Naive thymus-derived CD4-positive, alpha-beta T cell (primary cell): ENCODE measurements around the gene CDK14. TPM values are rescaled to one million over a fixed set of nuclear protein-coding genes. Genes with fewer than 3 reads are reported as not detected.
"Not testable (repeated sequence)": the region's sequence is repeated elsewhere in the genome, so short reads cannot be mapped to it uniquely, and the experiment has no call there.

Experiments
- ATAC-seq: fragments of 150-1000 bp; cut with Tn5 transposase; 2 replicates; pipeline ENCODE4 v1.10.0; 2021; ENCODE audit warnings: mild to moderate bottlenecking, moderate library complexity
- CTCF ChIA-PET: fragments of 350-600 bp; sonication (Branson Sonifier 250); formaldehyde crosslinking; loops from one replicate; lab custom pipeline; 2021; ENCODE audit warnings: antibody characterized with exemption; lab: Charles Lee
- POLR2A ChIA-PET: fragments of 350-600 bp; sonication (Branson Sonifier 250); formaldehyde crosslinking; loops from one replicate; lab custom pipeline; 2021; ENCODE audit warnings: antibody characterized with exemption, inconsistent platforms; lab: Charles Lee
- DNase-seq, 9 donors: peaks; one replicate each; pipeline versions ENCODE4 v3.0.0 to v3.0.0-alpha.2; 2020 to 2022; ENCODE audit warnings: mixed read lengths in 1 of 9
- H3K27ac ChIP-seq: one replicate; pipeline ENCODE4 v1.7.0; 2013; ENCODE audit warnings: mild to moderate bottlenecking, low read depth, low read length, moderate library complexity
- H3K27me3 ChIP-seq, 2 donors: one replicate each; pipeline ENCODE4 v1.7.0; 2013; ENCODE audit warnings: low read length in 2 of 2, mild to moderate bottlenecking in 2 of 2, moderate library complexity in 2 of 2; ENCODE audit not compliant: control insufficient read depth in 2 of 2, insufficient read depth in 2 of 2
- H3K36me3 ChIP-seq, 3 experiments: 1 replicate in 2 of 3; 2 replicates in 1 of 3; pipeline ENCODE4 v1.7.0; 2013; ENCODE audit warnings: low read length in 3 of 3, mild to moderate bottlenecking in 3 of 3, moderate library complexity in 1 of 3; ENCODE audit not compliant: insufficient read depth in 3 of 3, control insufficient read depth in 2 of 3
- H3K4me1 ChIP-seq, 2 donors: one replicate each; pipeline ENCODE4 v1.7.0; 2013; ENCODE audit warnings: low read length in 2 of 2, mild to moderate bottlenecking in 2 of 2, moderate library complexity in 1 of 2; ENCODE audit not compliant: control insufficient read depth in 2 of 2, insufficient read depth in 2 of 2
- H3K4me3 ChIP-seq: 2 replicates; pipeline ENCODE4 v1.7.0; 2013; ENCODE audit warnings: mild to moderate bottlenecking, low read length
- H3K9me3 ChIP-seq, 3 experiments: 1 replicate in 2 of 3; 2 replicates in 1 of 3; pipeline ENCODE4 v1.7.0; 2013; ENCODE audit warnings: low read length in 3 of 3; ENCODE audit not compliant: control insufficient read depth in 2 of 3
- H3K27ac Mint-ChIP-seq, 9 donors: one replicate each; pipeline ENCODE4 v1.8.0; 2020 to 2022; ENCODE audit warnings: mixed read lengths in 9 of 9, mild to moderate bottlenecking in 8 of 9, moderate library complexity in 5 of 9, inconsistent platforms in 2 of 9
- H3K27me3 Mint-ChIP-seq, 5 donors: one replicate each; pipeline ENCODE4 v1.8.0; 2021 to 2022; ENCODE audit warnings: mixed read lengths in 5 of 5, mild to moderate bottlenecking in 1 of 5
- H3K36me3 Mint-ChIP-seq, 5 donors: one replicate each; pipeline ENCODE4 v1.8.0; 2020 to 2022; ENCODE audit warnings: mixed read lengths in 5 of 5, mild to moderate bottlenecking in 3 of 5, inconsistent platforms in 1 of 5
- H3K4me1 Mint-ChIP-seq, 7 donors: one replicate each; pipeline ENCODE4 v1.8.0; 2020 to 2022; ENCODE audit warnings: mixed read lengths in 7 of 7, mild to moderate bottlenecking in 3 of 7, inconsistent platforms in 1 of 7
- H3K4me3 Mint-ChIP-seq, 10 donors: one replicate each; pipeline ENCODE4 v1.8.0; 2020 to 2022; ENCODE audit warnings: mild to moderate bottlenecking in 10 of 10, mixed read lengths in 10 of 10, moderate library complexity in 6 of 10, inconsistent platforms in 2 of 10
- H3K9me3 Mint-ChIP-seq, 11 donors: one replicate each; pipeline ENCODE4 v1.8.0; 2020 to 2022; ENCODE audit warnings: mixed read lengths in 11 of 11, mild to moderate bottlenecking in 4 of 11, inconsistent platforms in 1 of 11, moderate library complexity in 1 of 11
- intact Hi-C, 2 donors: fragments of 100-400 bp; cut with micrococcal nuclease; formaldehyde crosslinking; loops; one replicate each; pipeline ENCODE4 v1.15.1; 2023
- polyA plus RNA-seq, 2 donors: library from polyadenylated mRNA; unstranded; fragments of 300-500 nt; fragmentation: Illumina TruSeq; gene quantifications; one replicate each; pipeline ENCODE4 v1.2.3, GENCODE V29; 2021
- total RNA-seq, 6 experiments: library from RNA in 5 of 6; stranded (reverse) in 5 of 6; gene quantifications; 1 replicate in 5 of 6; 2 replicates in 1 of 6; pipeline ENCODE4 v1.2.3 and lab custom pipeline; 2021 to 2026

CDK14 gene
- total and polyA plus RNA-seq, 7 experiments from 2014 or later: 0.05 to 9.9 (median 0.72) TPM; not detected in 1

- ATAC-seq (no peak), DNase-seq (no peak)
- peaks cover 0 to 8% (median 0%) of the 10 kb centered on the region in 11 donors for H3K9me3 Mint-ChIP-seq
- peaks cover 0 to 15% (median 3%) of the 10 kb centered on the region in 5 donors for H3K27me3 Mint-ChIP-seq
- Histone ChIP-seq H3K27me3 (no peaks in the 10 kb centered on the region), H3K9me3 (no peaks in the 10 kb centered on the region), H3K27ac (no peak overlapping the region), H3K4me3 (no peak overlapping the region), H3K4me1 (no peaks in the 10 kb centered on the region), H3K36me3 (no peaks in the 10 kb centered on the region)
- POLR2A ChIA-PET: no interaction called here
- CTCF ChIA-PET: no interaction called here
- H3K4me1 Mint-ChIP-seq: no peaks in the 10 kb centered on the region
- no peak overlapping the region for H3K4me3 Mint-ChIP-seq
- no peak overlapping the region for H3K27ac Mint-ChIP-seq
- H3K36me3 Mint-ChIP-seq: no peaks in the 10 kb centered on the region
- intact Hi-C loops: no loop called here
Observed at GRCh38 chr7:90749262-90749661, 153.1 kb downstream of the CDK14 start.

GRCh38 chr7:90749774-90750173 lies 153.7 kb downstream of the CDK14 start:
- no peaks in the 10 kb centered on the region for H3K27me3 ChIP-seq
- no peak overlapping the region for H3K27ac ChIP-seq
- no peak overlapping the region for H3K4me3 Mint-ChIP-seq
- ChIA-PET CTCF (interaction anchor here (0.7 kb wide), 1 partner anchor 656 kb away, joined by 3 read pairs; no protein-coding TSS in a partner anchor), POLR2A (no interaction called here)
- no peaks in the 10 kb centered on the region for H3K36me3 Mint-ChIP-seq
- H3K9me3 ChIP-seq: no peaks in the 10 kb centered on the region
- H3K36me3 ChIP-seq: no peaks in the 10 kb centered on the region
- no peak overlapping the region for H3K4me3 ChIP-seq
- no peaks in the 10 kb centered on the region for H3K4me1 Mint-ChIP-seq
- H3K27ac Mint-ChIP-seq: no peak overlapping the region
- peaks cover 0 to 15% (median 3%) of the 10 kb centered on the region in 5 donors for H3K27me3 Mint-ChIP-seq
- ATAC-seq: no peak
- DNase-seq: no peak
- no peaks in the 10 kb centered on the region for H3K4me1 ChIP-seq
- H3K9me3 Mint-ChIP-seq: peaks cover 0 to 7% (median 0%) of the 10 kb centered on the region in 11 donors
- intact Hi-C loops: no loop called here

DNA sequence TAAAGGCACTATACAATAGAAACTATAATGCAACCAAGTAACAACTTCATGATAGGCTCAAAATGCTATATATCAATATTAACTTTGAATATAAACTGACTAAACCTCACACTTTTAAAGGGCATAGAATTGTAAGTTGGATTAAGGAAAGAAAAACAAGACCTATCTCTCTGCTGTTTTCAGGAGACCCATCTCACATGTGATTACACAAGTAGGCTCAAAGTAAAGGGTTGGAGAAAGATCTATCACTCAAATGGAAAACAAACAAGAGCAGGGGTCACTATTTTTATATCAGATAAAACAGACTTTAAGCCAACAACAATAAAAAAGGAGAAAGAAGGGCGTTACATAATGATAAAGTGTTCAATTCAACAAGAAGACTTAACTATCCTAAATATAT lies 155.5 kb downstream of the CDK14 start:
- H3K27me3 ChIP-seq: no peaks in the 10 kb centered on the region
- H3K4me3 Mint-ChIP-seq: no peak overlapping the region
- H3K27me3 Mint-ChIP-seq: peaks cover 0 to 15% (median 0%) of the 10 kb centered on the region in 5 donors
- H3K4me1 ChIP-seq: no peaks in the 10 kb centered on the region
- DNase-seq (no peak), ATAC-seq (no peak)
- ChIA-PET CTCF (no interaction called here), POLR2A (no interaction called here)
- no peaks in the 10 kb centered on the region for H3K9me3 ChIP-seq
- H3K4me3 ChIP-seq: no peak overlapping the region
- H3K27ac ChIP-seq: no peak overlapping the region
- H3K36me3 Mint-ChIP-seq: no peaks in the 10 kb centered on the region
- H3K36me3 ChIP-seq: no peaks in the 10 kb centered on the region
- no peaks in the 10 kb centered on the region for H3K4me1 Mint-ChIP-seq
- intact Hi-C loops: no loop called here
- H3K27ac Mint-ChIP-seq: no peak overlapping the region
- H3K9me3 Mint-ChIP-seq: peaks cover 0 to 7% (median 0%) of the 10 kb centered on the region in 11 donors

DNA sequence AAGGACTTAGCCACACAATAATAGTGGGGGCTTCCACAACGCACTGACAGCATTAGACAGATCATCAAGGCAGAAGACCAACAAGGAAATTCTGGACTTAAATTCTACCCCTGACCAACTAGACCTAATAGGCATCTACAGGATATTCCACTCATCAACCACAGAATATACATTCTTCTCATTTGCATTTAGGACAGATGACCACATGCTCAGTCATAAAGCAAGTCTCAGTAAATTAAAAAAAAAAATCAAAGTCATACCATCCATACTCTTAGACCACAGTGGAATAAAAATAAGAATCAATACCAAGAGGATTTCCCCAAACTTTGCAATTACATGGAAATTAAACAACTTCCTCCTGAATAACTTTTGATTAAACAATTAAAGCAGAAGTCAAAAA lies 155.9 kb downstream of the CDK14 start:
- Histone ChIP-seq H3K27me3 (no peaks in the 10 kb centered on the region), H3K9me3 (no peaks in the 10 kb centered on the region), H3K27ac (no peak overlapping the region), H3K36me3 (no peaks in the 10 kb centered on the region), H3K4me3 (no peak overlapping the region), H3K4me1 (no peaks in the 10 kb centered on the region)
- Mint-ChIP-seq H3K4me1 (no peaks in the 10 kb centered on the region), H3K4me3 (no peak overlapping the region), H3K27ac (no peak overlapping the region), H3K27me3 (peaks cover 0 to 15% (median 0%) of the 10 kb centered on the region in 5 donors), H3K36me3 (no peaks in the 10 kb centered on the region), H3K9me3 (peaks cover 0 to 7% (median 0%) of the 10 kb centered on the region in 11 donors)
- ATAC-seq: no peak
- ChIA-PET POLR2A (no interaction called here), CTCF (no interaction called here)
- no peak for DNase-seq
- intact Hi-C loops: no loop called here

DNA sequence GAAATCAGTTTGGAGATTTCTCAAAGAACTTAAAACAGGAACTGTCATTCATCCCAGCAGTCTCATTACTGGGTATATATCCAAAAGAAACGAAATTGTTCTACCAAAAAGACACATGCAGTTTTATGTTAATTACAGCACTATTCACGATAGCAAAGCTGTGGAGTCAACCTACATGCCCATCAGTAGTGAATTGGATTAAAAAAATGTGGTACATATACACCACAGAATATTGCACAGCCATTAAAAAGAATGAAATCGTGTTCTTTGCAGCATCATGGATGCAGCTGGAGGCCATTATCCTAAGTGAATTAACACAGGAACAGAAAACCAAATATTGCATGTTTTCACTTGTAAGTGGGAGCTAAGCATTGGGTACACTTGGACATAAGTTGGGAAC lies 158.9 kb downstream of the CDK14 start:
- peaks cover 0 to 6% (median 0%) of the 10 kb centered on the region in 5 donors for H3K27me3 Mint-ChIP-seq
- Histone ChIP-seq H3K4me1 (no peaks in the 10 kb centered on the region), H3K4me3 (no peak overlapping the region), H3K27ac (no peak overlapping the region), H3K9me3 (no peaks in the 10 kb centered on the region), H3K27me3 (no peaks in the 10 kb centered on the region), H3K36me3 (no peaks in the 10 kb centered on the region)
- no peak overlapping the region for H3K4me3 Mint-ChIP-seq
- H3K4me1 Mint-ChIP-seq: no peaks in the 10 kb centered on the region
- no peaks in the 10 kb centered on the region for H3K36me3 Mint-ChIP-seq
- ChIA-PET CTCF (no interaction called here), POLR2A (no interaction called here)
- H3K27ac Mint-ChIP-seq: no peak overlapping the region
- ATAC-seq (no peak), DNase-seq (no peak)
- peaks cover 0 to 7% (median 0%) of the 10 kb centered on the region in 11 donors for H3K9me3 Mint-ChIP-seq
- intact Hi-C loops: no loop called here

GRCh38 chr7:90756366-90756765 lies 160.2 kb downstream of the CDK14 start:
- H3K9me3 Mint-ChIP-seq: peaks cover 0 to 7% (median 0%) of the 10 kb centered on the region in 11 donors
- CTCF ChIA-PET: no interaction called here
- peaks cover 0 to 3% (median 0%) of the 10 kb centered on the region in 5 donors for H3K27me3 Mint-ChIP-seq
- H3K36me3 ChIP-seq: no peaks in the 10 kb centered on the region
- no peak overlapping the region for H3K4me3 ChIP-seq
- POLR2A ChIA-PET: no interaction called here
- no peak overlapping the region for H3K27ac ChIP-seq
- no peak for ATAC-seq
- no peaks in the 10 kb centered on the region for H3K9me3 ChIP-seq
- intact Hi-C loops: no loop called here
- DNase-seq: no peak
- no peaks in the 10 kb centered on the region for H3K36me3 Mint-ChIP-seq
- H3K27me3 ChIP-seq: no peaks in the 10 kb centered on the region
- H3K27ac Mint-ChIP-seq: no peak overlapping the region
- no peaks in the 10 kb centered on the region for H3K4me1 ChIP-seq
- no peaks in the 10 kb centered on the region for H3K4me1 Mint-ChIP-seq
- no peak overlapping the region for H3K4me3 Mint-ChIP-seq

DNA sequence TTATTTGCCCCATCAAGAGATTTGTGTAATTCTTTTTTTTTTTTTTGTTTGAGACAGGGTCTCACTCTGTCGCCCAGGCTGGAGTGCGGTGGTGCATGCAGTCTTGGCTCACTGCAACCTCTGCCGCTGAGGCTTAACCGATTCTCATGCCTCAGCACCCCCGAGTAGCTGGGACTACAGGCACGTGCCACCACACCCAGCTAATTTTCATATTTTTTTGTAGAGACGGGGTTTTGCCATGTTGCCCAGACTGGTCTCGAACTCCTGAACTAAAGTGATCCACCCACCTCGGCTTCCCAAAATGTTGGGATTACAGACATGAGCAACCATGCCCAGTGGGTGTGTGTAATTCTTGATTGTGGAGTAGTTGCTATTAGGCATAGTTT lies 161.4 kb downstream of the CDK14 start:
- H3K27me3 Mint-ChIP-seq: not testable (repeated sequence)

More for the DNA sequence above, 161.4 kb downstream of the CDK14 start:
- H3K4me1 ChIP-seq, H3K4me1 Mint-ChIP-seq, H3K36me3 Mint-ChIP-seq, ATAC-seq, H3K27ac Mint-ChIP-seq, H3K36me3 ChIP-seq, H3K4me3 Mint-ChIP-seq, POLR2A ChIA-PET, CTCF ChIA-PET, DNase-seq, H3K9me3 Mint-ChIP-seq, H3K27ac ChIP-seq, H3K4me3 ChIP-seq, intact Hi-C loops, H3K27me3 ChIP-seq, H3K9me3 ChIP-seq: not testable (repeated sequence)
